Erythroblast (primary cell): ENCODE measurements around the gene ALDH3B1.

Source experiments
- DNase-seq, 2 experiments: peaks; one replicate each; lab custom pipeline; 2025; lab: John Stamatoyannopoulos, UW
- GATA1 ChIP-seq: IDR thresholded peaks from 2 replicates; pipeline ENCODE4 v1.6.1; 2011; ENCODE audit warnings: low read depth, mild to moderate bottlenecking, control low read depth, low read length, moderate library complexity
- POLR2A ChIP-seq: IDR thresholded peaks from 2 replicates; pipeline ENCODE4 v1.6.1; 2011; ENCODE audit warnings: mild to moderate bottlenecking, low read length

The ALDH3B1 gene

GRCh38 chr11:68049509-68050370, 39.6 kb downstream of the ALDH3B1 start:
- DNase-seq = no peak
- TF ChIP-seq GATA1 = no peak
- TF ChIP-seq POLR2A = no peak

- TF ChIP-seq POLR2A = no peak
- no peak for TF ChIP-seq GATA1
- no peak for DNase-seq
These were observed 40.3 kb downstream of the ALDH3B1 start for GRCh38 chr11:68050371-68050841.

- TF ChIP-seq POLR2A (no peak), GATA1 (no peak)
These were observed 41.3 kb downstream of the ALDH3B1 start for GRCh38 chr11:68051191-68052136.

GRCh38 chr11:68052137-68052873, 42.2 kb downstream of the ALDH3B1 start:
- TF ChIP-seq POLR2A (no peak), GATA1 (no peak)
- no peak for DNase-seq

More at GRCh38 chr11:68051191-68052136, 41.3 kb downstream of the ALDH3B1 start:
- no peak for DNase-seq

GRCh38 chr11:68053117-68053516, 43.0 kb downstream of the ALDH3B1 start:
- DNase-seq = no peak
- TF ChIP-seq GATA1 (no peak), POLR2A (no peak)

- DNase-seq = no peak
- TF ChIP-seq GATA1 (no peak), POLR2A (peak; percentile 18)
These were observed 44.1 kb downstream of the ALDH3B1 start for GRCh38 chr11:68053981-68054812.

- DNase-seq = no peak
These were observed 46.5 kb downstream of the ALDH3B1 start for GRCh38 chr11:68056317-68057285.

GRCh38 chr11:68057807-68058206, 47.7 kb downstream of the ALDH3B1 start:
- DNase-seq = no peak
- TF ChIP-seq POLR2A (no peak), GATA1 (no peak)

More at GRCh38 chr11:68056317-68057285, 46.5 kb downstream of the ALDH3B1 start:
- no peak for TF ChIP-seq POLR2A
- no peak for TF ChIP-seq GATA1

GRCh38 chr11:68061508-68061907, 51.4 kb downstream of the ALDH3B1 start:
- TF ChIP-seq GATA1 (no peak), POLR2A (no peak)
- DNase-seq = no peak

GRCh38 chr11:68064926-68065325, 54.8 kb downstream of the ALDH3B1 start:
- no peak for TF ChIP-seq GATA1
- TF ChIP-seq POLR2A = no peak
- DNase-seq = no peak

- TF ChIP-seq POLR2A (no peak), GATA1 (no peak)
These were observed 55.7 kb downstream of the ALDH3B1 start for GRCh38 chr11:68065841-68066240.

More at GRCh38 chr11:68065841-68066240, 55.7 kb downstream of the ALDH3B1 start:
- no peak for DNase-seq
